Gastroesophageal sphincter (tissue), 3 donors: Measurements from ENCODE around the gene THEMIS.

Experiments
- EP300 ChIP-seq: sonication (generic); formaldehyde crosslinking; IDR thresholded peaks from one replicate; pipeline ENCODE4 v1.6.1; 2017; ENCODE audit warnings: antibody characterized with exemption, mild to moderate bottlenecking
- TF ChIP-seq, protein P1 (sequence below), 4 experiments: fragments of 200-600 bp in 2 of 4; fragments of 450-650 bp in 2 of 4; sonication (generic) in 1 of 4; IDR thresholded peaks; one replicate each; pipeline ENCODE4 v1.5.1; 2017 to 2019; ENCODE audit warnings: antibody characterized with exemption in 4 of 4, mild to moderate bottlenecking in 2 of 4, moderate library complexity in 2 of 4

DNA sequence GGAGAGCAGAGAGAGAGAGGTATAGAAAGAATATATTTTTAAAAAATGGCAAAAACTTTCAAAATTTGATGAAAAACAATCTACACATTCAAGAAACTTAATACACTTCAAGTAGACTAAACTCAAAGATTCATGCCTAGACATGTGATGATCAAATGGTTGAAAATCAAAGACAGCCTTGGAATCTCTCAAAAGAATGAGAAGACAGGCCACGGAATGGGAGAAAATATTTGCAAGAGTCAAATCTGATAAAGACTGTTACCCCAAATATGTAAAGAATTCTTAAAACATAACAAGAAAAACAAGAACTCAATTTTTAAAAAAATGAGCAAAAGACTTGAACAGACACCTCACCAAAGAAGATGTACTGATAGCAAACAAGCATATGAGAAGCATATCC is 49.7 kb downstream of the THEMIS start:
- TF ChIP-seq EP300, result no peak
- TF ChIP-seq, protein P1, sequence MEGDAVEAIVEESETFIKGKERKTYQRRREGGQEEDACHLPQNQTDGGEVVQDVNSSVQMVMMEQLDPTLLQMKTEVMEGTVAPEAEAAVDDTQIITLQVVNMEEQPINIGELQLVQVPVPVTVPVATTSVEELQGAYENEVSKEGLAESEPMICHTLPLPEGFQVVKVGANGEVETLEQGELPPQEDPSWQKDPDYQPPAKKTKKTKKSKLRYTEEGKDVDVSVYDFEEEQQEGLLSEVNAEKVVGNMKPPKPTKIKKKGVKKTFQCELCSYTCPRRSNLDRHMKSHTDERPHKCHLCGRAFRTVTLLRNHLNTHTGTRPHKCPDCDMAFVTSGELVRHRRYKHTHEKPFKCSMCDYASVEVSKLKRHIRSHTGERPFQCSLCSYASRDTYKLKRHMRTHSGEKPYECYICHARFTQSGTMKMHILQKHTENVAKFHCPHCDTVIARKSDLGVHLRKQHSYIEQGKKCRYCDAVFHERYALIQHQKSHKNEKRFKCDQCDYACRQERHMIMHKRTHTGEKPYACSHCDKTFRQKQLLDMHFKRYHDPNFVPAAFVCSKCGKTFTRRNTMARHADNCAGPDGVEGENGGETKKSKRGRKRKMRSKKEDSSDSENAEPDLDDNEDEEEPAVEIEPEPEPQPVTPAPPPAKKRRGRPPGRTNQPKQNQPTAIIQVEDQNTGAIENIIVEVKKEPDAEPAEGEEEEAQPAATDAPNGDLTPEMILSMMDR (IDR thresholded peaks at IDR 0.05), result no peak
